Naive thymus-derived CD4-positive, alpha-beta T cell (primary cell): ENCODE results near the gene FNIP1. TPM values are rescaled to one million over a fixed set of nuclear protein-coding genes. Genes with fewer than 3 reads are reported as not detected.

Source experiments
- ATAC-seq: fragments of 150-1000 bp; cut with Tn5 transposase; 2 replicates; pipeline ENCODE4 v1.10.0; 2021; ENCODE audit warnings: mild to moderate bottlenecking, moderate library complexity
- CTCF ChIA-PET: fragments of 350-600 bp; sonication (Branson Sonifier 250); formaldehyde crosslinking; loops from one replicate; lab custom pipeline; 2021; ENCODE audit warnings: antibody characterized with exemption; lab: Charles Lee
- POLR2A ChIA-PET: fragments of 350-600 bp; sonication (Branson Sonifier 250); formaldehyde crosslinking; loops from one replicate; lab custom pipeline; 2021; ENCODE audit warnings: antibody characterized with exemption, inconsistent platforms; lab: Charles Lee
- DNase-seq, 9 donors: peaks; one replicate each; pipeline versions ENCODE4 v3.0.0 to v3.0.0-alpha.2; 2020 to 2022; ENCODE audit warnings: mixed read lengths in 1 of 9
- H3K27ac ChIP-seq: one replicate; pipeline ENCODE4 v1.7.0; 2013; ENCODE audit warnings: mild to moderate bottlenecking, low read depth, low read length, moderate library complexity
- H3K27me3 ChIP-seq, 2 donors: one replicate each; pipeline ENCODE4 v1.7.0; 2013; ENCODE audit warnings: low read length in 2 of 2, mild to moderate bottlenecking in 2 of 2, moderate library complexity in 2 of 2; ENCODE audit not compliant: control insufficient read depth in 2 of 2, insufficient read depth in 2 of 2
- H3K36me3 ChIP-seq, 3 experiments: 1 replicate in 2 of 3; 2 replicates in 1 of 3; pipeline ENCODE4 v1.7.0; 2013; ENCODE audit warnings: low read length in 3 of 3, mild to moderate bottlenecking in 3 of 3, moderate library complexity in 1 of 3; ENCODE audit not compliant: insufficient read depth in 3 of 3, control insufficient read depth in 2 of 3
- H3K4me1 ChIP-seq, 2 donors: one replicate each; pipeline ENCODE4 v1.7.0; 2013; ENCODE audit warnings: low read length in 2 of 2, mild to moderate bottlenecking in 2 of 2, moderate library complexity in 1 of 2; ENCODE audit not compliant: control insufficient read depth in 2 of 2, insufficient read depth in 2 of 2
- H3K4me3 ChIP-seq: 2 replicates; pipeline ENCODE4 v1.7.0; 2013; ENCODE audit warnings: mild to moderate bottlenecking, low read length
- H3K9me3 ChIP-seq, 3 experiments: 1 replicate in 2 of 3; 2 replicates in 1 of 3; pipeline ENCODE4 v1.7.0; 2013; ENCODE audit warnings: low read length in 3 of 3; ENCODE audit not compliant: control insufficient read depth in 2 of 3
- H3K27ac Mint-ChIP-seq, 9 donors: one replicate each; pipeline ENCODE4 v1.8.0; 2020 to 2022; ENCODE audit warnings: mixed read lengths in 9 of 9, mild to moderate bottlenecking in 8 of 9, moderate library complexity in 5 of 9, inconsistent platforms in 2 of 9
- H3K27me3 Mint-ChIP-seq, 5 donors: one replicate each; pipeline ENCODE4 v1.8.0; 2021 to 2022; ENCODE audit warnings: mixed read lengths in 5 of 5, mild to moderate bottlenecking in 1 of 5
- H3K36me3 Mint-ChIP-seq, 5 donors: one replicate each; pipeline ENCODE4 v1.8.0; 2020 to 2022; ENCODE audit warnings: mixed read lengths in 5 of 5, mild to moderate bottlenecking in 3 of 5, inconsistent platforms in 1 of 5
- H3K4me1 Mint-ChIP-seq, 7 donors: one replicate each; pipeline ENCODE4 v1.8.0; 2020 to 2022; ENCODE audit warnings: mixed read lengths in 7 of 7, mild to moderate bottlenecking in 3 of 7, inconsistent platforms in 1 of 7
- H3K4me3 Mint-ChIP-seq, 10 donors: one replicate each; pipeline ENCODE4 v1.8.0; 2020 to 2022; ENCODE audit warnings: mild to moderate bottlenecking in 10 of 10, mixed read lengths in 10 of 10, moderate library complexity in 6 of 10, inconsistent platforms in 2 of 10
- H3K9me3 Mint-ChIP-seq, 11 donors: one replicate each; pipeline ENCODE4 v1.8.0; 2020 to 2022; ENCODE audit warnings: mixed read lengths in 11 of 11, mild to moderate bottlenecking in 4 of 11, inconsistent platforms in 1 of 11, moderate library complexity in 1 of 11
- intact Hi-C, 2 donors: fragments of 100-400 bp; cut with micrococcal nuclease; formaldehyde crosslinking; loops; one replicate each; pipeline ENCODE4 v1.15.1; 2023
- polyA plus RNA-seq, 2 donors: library from polyadenylated mRNA; unstranded; fragments of 300-500 nt; fragmentation: Illumina TruSeq; gene quantifications; one replicate each; pipeline ENCODE4 v1.2.3, GENCODE V29; 2021
- total RNA-seq, 6 experiments: library from RNA in 5 of 6; stranded (reverse) in 5 of 6; gene quantifications; 1 replicate in 5 of 6; 2 replicates in 1 of 6; pipeline ENCODE4 v1.2.3 and lab custom pipeline; 2021 to 2026

The FNIP1 gene
- total and polyA plus RNA-seq, 7 experiments from 2014 or later = 8.8 to 48.5 (median 30.6) TPM

DNA sequence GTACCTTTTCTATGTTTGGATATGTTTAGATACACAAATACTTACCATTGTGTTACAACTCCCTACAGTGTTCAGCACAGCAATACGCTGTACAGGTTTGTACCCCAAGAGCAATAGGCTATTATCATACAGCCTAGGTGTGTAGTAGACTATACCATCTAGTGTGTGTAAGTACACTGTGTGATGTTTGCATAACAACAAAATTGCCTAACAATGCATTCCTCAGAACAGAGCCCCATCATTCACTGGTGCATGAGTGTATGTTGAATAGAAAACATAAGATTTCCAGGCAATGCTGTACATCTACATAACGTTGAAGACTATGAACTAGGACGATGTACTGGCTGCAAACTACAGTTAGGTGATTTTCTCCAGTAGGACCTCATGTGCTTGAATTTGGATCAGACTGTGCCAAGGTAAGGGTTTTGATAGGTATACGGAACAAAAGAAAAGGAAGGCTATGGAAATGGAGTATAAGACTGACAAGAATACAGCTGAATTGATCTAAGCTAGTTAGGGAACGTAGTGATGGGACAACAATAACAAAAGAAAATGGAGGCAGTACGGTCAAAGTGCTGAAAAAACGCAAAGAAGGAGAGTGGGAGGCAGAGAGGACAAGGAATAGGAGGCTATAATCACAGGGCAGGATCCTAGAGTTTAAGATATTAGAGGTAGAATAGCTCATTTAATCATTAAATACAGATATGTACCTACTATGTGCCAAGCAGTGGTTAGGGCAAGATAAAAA, 46.9 kb downstream of the FNIP1 start:
- peaks cover 0 to 30% (median 10%) of the 10 kb centered on the region in 5 donors for H3K36me3 Mint-ChIP-seq
- ChIA-PET CTCF (interaction anchor here (0.6 kb wide), 1 partner anchor 15 kb away, joined by 4 read pairs; no protein-coding TSS in a partner anchor), POLR2A (no interaction called here)
- no peak for DNase-seq
- no peaks in the 10 kb centered on the region for H3K36me3 ChIP-seq
- intact Hi-C loops = loop anchor here in 1 of 2 donors (5.0 kb wide), 3 partner anchors 102 to 312 kb away; partner anchors contain the start of gene IL3
- peaks cover 10 to 11% of the 10 kb centered on the region in 2 donors for H3K4me1 ChIP-seq
- no peaks in the 10 kb centered on the region for H3K9me3 ChIP-seq
- no peak for ATAC-seq
- no peak overlapping the region for H3K27ac ChIP-seq
- no peaks in the 10 kb centered on the region for H3K27me3 ChIP-seq
- H3K27me3 Mint-ChIP-seq = no peaks in the 10 kb centered on the region
- peak overlapping the region in 7 of 9 donors; percentile 1 to 43 (median 20) for H3K27ac Mint-ChIP-seq
- peak overlapping the region in 1 of 10 donors; percentile 2 for H3K4me3 Mint-ChIP-seq
- peaks cover 28 to 63% (median 54%) of the 10 kb centered on the region in 7 donors for H3K4me1 Mint-ChIP-seq
- H3K9me3 Mint-ChIP-seq = peaks cover 0 to 4% (median 0%) of the 10 kb centered on the region in 11 donors
- no peak overlapping the region for H3K4me3 ChIP-seq

DNA sequence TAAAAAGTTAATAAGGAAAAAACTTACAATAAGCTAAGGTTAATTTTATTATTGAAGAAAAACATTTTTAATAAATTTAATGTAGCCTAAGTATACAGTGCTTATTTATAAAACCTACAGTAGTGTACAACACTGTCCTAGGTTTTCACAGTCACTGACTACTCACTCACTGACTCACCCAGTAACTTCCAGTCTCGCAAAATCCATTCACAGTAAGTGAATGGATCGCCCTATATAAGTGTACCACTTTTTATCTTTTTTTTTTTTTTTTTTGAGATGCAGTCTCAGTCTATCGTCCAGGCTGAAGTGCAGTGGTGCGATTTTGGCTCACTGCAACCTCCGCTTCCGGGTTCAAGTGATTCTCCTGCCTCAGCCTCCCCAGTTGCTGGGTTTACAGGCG, 47.7 kb downstream of the FNIP1 start:
- no peaks in the 10 kb centered on the region for H3K27me3 Mint-ChIP-seq
- ATAC-seq = peak; percentile 33
- no peak overlapping the region for H3K27ac ChIP-seq
- H3K36me3 Mint-ChIP-seq = peaks cover 0 to 34% (median 14%) of the 10 kb centered on the region in 5 donors
- ChIA-PET CTCF (no interaction called here), POLR2A (no interaction called here)
- no peaks in the 10 kb centered on the region for H3K36me3 ChIP-seq
- DNase-seq = no peak
- H3K27me3 ChIP-seq = no peaks in the 10 kb centered on the region
- peaks cover 28 to 60% (median 51%) of the 10 kb centered on the region in 7 donors for H3K4me1 Mint-ChIP-seq
- H3K9me3 Mint-ChIP-seq = peaks cover 0 to 4% (median 0%) of the 10 kb centered on the region in 11 donors
- H3K4me3 ChIP-seq = no peak overlapping the region
- H3K4me3 Mint-ChIP-seq = no peak overlapping the region
- H3K27ac Mint-ChIP-seq = peak overlapping the region in 3 of 9 donors; percentile 7 to 84 (median 9)
- no peaks in the 10 kb centered on the region for H3K9me3 ChIP-seq
- H3K4me1 ChIP-seq = peaks cover 10 to 11% of the 10 kb centered on the region in 2 donors
- intact Hi-C loops = loop anchor here in 1 of 2 donors (5.0 kb wide), 3 partner anchors 103 to 313 kb away; partner anchors contain the start of gene IL3

DNA sequence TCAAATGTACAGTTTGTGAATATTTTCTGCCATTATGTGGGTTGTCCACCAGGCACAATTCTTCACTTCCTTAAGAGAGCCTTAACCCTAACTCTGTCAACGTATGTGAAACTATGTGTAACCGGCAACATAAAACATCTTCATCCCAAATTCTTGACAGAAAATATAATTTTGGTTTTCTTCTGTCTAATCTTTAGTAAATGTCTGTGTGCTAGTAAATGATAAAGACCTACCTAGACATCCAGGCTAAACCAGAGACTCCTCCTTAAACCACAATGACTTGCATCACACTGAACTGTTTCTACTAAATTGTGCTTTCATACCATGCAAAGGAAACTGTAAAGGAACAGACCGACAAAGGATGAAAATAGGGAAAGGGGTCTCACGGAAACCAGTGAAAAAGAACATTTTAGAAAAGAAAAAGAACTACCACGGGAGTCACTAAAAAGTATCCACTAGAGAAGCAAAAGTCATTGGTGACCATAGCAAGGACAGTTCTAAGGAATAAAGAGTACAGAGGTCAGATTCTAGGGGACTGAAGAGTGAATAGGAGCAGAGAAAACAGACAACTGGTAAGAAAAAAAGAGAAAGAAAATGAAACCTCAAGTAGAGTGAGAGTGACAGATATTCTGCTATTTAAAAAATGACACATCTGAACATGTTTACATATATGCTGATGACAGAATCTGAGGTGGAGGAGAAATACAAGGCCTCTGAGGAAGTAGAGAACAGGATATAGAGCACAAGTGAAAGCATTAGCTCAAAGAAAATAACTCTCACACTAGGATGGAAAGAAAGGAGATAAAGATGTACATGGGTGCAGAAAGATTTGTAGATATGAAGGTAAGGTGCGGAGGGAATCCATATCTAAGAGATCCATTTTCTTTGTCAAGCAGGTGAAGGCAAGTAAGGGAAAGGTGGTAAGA, 49.4 kb downstream of the FNIP1 start:
- H3K4me3 ChIP-seq = no peak overlapping the region
- H3K27me3 ChIP-seq = no peaks in the 10 kb centered on the region
- Mint-ChIP-seq H3K27ac (peak overlapping the region; percentile 84 to 96 (median 89)), H3K4me1 (peaks cover 28 to 57% (median 51%) of the 10 kb centered on the region in 7 donors), H3K9me3 (peaks cover 0 to 4% (median 0%) of the 10 kb centered on the region in 11 donors), H3K27me3 (no peaks in the 10 kb centered on the region), H3K4me3 (peak overlapping the region; percentile 14 to 80 (median 68)), H3K36me3 (peaks cover 8 to 37% (median 24%) of the 10 kb centered on the region in 5 donors)
- peak; percentile 80 for ATAC-seq
- peaks cover 0 to 6% (median 0%) of the 10 kb centered on the region in 3 experiments for H3K36me3 ChIP-seq
- H3K27ac ChIP-seq = peak overlapping the region; percentile 63
- intact Hi-C loops = loop anchor here (1.0 to 5.0 kb wide), 6 partner anchors 50 to 315 kb away; partner anchors contain the start of genes FNIP1 (in 2 of the 2), RAPGEF6 (in 2 of the 2) and IL3 (in 1 of the 2)
- CTCF ChIA-PET = no interaction called here
- H3K4me1 ChIP-seq = peaks cover 10 to 11% of the 10 kb centered on the region in 2 donors
- no peaks in the 10 kb centered on the region for H3K9me3 ChIP-seq
- POLR2A ChIA-PET = interaction anchor here (0.6 to 1.0 kb wide), 2 partner anchors 49 to 51 kb away, joined by 4 read pairs; partner anchors contain the start of gene FNIP1
- peak in 7 of 9 donors; percentile 21 to 64 (median 48) for DNase-seq

DNA sequence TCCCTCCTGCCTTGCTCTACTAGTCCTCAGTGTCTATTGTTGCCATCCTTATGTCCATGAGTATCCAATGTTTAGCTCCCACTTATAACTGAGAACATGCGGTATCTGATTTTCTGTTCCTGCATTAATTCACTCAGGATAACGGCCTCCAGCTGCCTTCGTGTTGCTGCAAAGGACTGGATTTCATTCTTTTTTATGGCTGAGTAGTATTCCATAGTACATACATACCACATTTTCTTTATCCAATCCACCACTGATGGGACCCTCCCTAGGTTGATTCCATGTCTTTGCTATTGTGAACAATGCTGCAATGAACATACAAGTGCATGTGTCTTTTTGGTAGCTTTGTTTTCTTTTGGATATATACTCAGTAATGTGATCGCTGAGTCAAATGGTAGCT, 50.4 kb downstream of the FNIP1 start:
- no peak for ATAC-seq
- H3K27ac Mint-ChIP-seq = peak overlapping the region in 7 of 9 donors; percentile 84 to 96 (median 89)

DNA sequence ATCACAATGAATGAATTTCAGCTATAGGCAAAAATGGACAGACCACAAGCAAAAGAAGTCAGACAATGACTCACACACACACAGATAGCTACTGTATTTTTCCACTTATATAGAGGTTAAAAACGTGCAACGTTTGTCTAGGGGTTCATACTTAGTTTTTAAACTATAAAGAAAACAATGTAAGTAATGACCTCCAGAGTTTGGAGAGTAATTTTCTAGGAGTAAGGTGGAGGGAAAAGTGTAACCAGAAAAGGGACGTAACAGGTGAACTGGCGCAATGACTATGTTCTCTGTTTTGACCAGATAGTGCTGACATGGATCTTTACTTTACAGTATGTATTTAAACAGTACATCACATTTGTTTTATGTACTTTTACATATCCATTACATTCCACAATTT, 51.1 kb downstream of the FNIP1 start:
- no peak for ATAC-seq
- no peak overlapping the region for H3K4me3 ChIP-seq
- Mint-ChIP-seq H3K27me3 (no peaks in the 10 kb centered on the region), H3K27ac (peak overlapping the region in 3 of 9 donors; percentile 3 to 79 (median 9)), H3K4me3 (no peak overlapping the region), H3K36me3 (peaks cover 8 to 35% (median 29%) of the 10 kb centered on the region in 5 donors), H3K4me1 (peaks cover 28 to 47% (median 41%) of the 10 kb centered on the region in 7 donors), H3K9me3 (peaks cover 0 to 4% (median 0%) of the 10 kb centered on the region in 11 donors)
- no peaks in the 10 kb centered on the region for H3K9me3 ChIP-seq
- intact Hi-C loops = loop anchor here (2.0 to 5.0 kb wide), 4 partner anchors 107 to 317 kb away; partner anchors contain the start of genes IL3 (in 1 of the 2) and RAPGEF6 (in 1 of the 2)
- H3K27ac ChIP-seq = no peak overlapping the region
- ChIA-PET POLR2A (interaction anchor here (1.1 kb wide), 1 partner anchor 52 kb away, joined by 4 read pairs; the partner anchor contains the start of gene FNIP1), CTCF (no interaction called here)
- H3K36me3 ChIP-seq = peaks cover 0 to 14% (median 0%) of the 10 kb centered on the region in 3 experiments
- peaks cover 10 to 11% of the 10 kb centered on the region in 2 donors for H3K4me1 ChIP-seq
- DNase-seq = no peak
- no peaks in the 10 kb centered on the region for H3K27me3 ChIP-seq

More for the DNA sequence above, 50.4 kb downstream of the FNIP1 start:
- ChIA-PET POLR2A (no interaction called here), CTCF (no interaction called here)
- DNase-seq = no peak
- Histone ChIP-seq H3K4me1 (peaks cover 10 to 11% of the 10 kb centered on the region in 2 donors), H3K27ac (no peak overlapping the region), H3K9me3 (no peaks in the 10 kb centered on the region), H3K36me3 (peaks cover 0 to 14% (median 0%) of the 10 kb centered on the region in 3 experiments), H3K27me3 (no peaks in the 10 kb centered on the region), H3K4me3 (no peak overlapping the region)
- Mint-ChIP-seq H3K36me3 (peaks cover 8 to 35% (median 24%) of the 10 kb centered on the region in 5 donors), H3K9me3 (peaks cover 0 to 4% (median 0%) of the 10 kb centered on the region in 11 donors), H3K4me1 (peaks cover 28 to 54% (median 48%) of the 10 kb centered on the region in 7 donors), H3K4me3 (peak overlapping the region in 2 of 10 donors; percentile 79 to 80), H3K27me3 (no peaks in the 10 kb centered on the region)
- intact Hi-C loops = loop anchor here (2.0 to 5.0 kb wide), 4 partner anchors 106 to 316 kb away; partner anchors contain the start of genes IL3 (in 1 of the 2) and RAPGEF6 (in 1 of the 2)
